Parathyroid adenoma (tissue), 2 donors: Measurements from ENCODE around the gene ZCCHC3.

Source experiments
- H2AFZ ChIP-seq: fragments of 300-600 bp; sonication (generic); one replicate; pipeline ENCODE4 v1.7.0; 2017; ENCODE audit warnings: antibody characterized with exemption, mild to moderate bottlenecking
- H3K27ac ChIP-seq: fragments of 300-600 bp; sonication (generic); one replicate; pipeline ENCODE4 v1.7.0; 2017
- H3K27me3 ChIP-seq: fragments of 300-600 bp; sonication (generic); one replicate; pipeline ENCODE4 v1.7.0; 2017; ENCODE audit warnings: low read length; ENCODE audit not compliant: control insufficient read depth, insufficient read depth
- H3K36me3 ChIP-seq: fragments of 300-600 bp; sonication (generic); one replicate; pipeline ENCODE4 v1.7.0; 2017; ENCODE audit warnings: low read length; ENCODE audit not compliant: control insufficient read depth, insufficient read depth
- H3K4me1 ChIP-seq: fragments of 300-600 bp; sonication (generic); one replicate; pipeline ENCODE4 v1.7.0; 2017; ENCODE audit warnings: control low read depth
- H3K4me2 ChIP-seq: fragments of 300-600 bp; sonication (generic); one replicate; pipeline ENCODE4 v1.7.0; 2017; ENCODE audit warnings: low read length
- H3K4me3 ChIP-seq: fragments of 300-600 bp; sonication (generic); one replicate; pipeline ENCODE4 v1.7.0; 2017; ENCODE audit warnings: low read depth, low read length
- H3K79me2 ChIP-seq: fragments of 300-600 bp; sonication (generic); one replicate; pipeline ENCODE4 v1.7.0; 2017; ENCODE audit warnings: control low read depth
- H3K9ac ChIP-seq: fragments of 300-600 bp; sonication (generic); one replicate; pipeline ENCODE4 v1.7.0; 2017; ENCODE audit warnings: mild to moderate bottlenecking
- H3K9me3 ChIP-seq: fragments of 300-600 bp; sonication (generic); one replicate; pipeline ENCODE4 v1.7.0; 2017; ENCODE audit warnings: low read length; ENCODE audit not compliant: control insufficient read depth
- CTCF ChIP-seq: fragments of 300-600 bp; sonication (generic); IDR thresholded peaks from one replicate; pipeline ENCODE4 v1.7.0; 2017; ENCODE audit warnings: antibody characterized with exemption, mild to moderate bottlenecking
- donor health status: primary hyperparathyroidism.

Gene ZCCHC3

DNA sequence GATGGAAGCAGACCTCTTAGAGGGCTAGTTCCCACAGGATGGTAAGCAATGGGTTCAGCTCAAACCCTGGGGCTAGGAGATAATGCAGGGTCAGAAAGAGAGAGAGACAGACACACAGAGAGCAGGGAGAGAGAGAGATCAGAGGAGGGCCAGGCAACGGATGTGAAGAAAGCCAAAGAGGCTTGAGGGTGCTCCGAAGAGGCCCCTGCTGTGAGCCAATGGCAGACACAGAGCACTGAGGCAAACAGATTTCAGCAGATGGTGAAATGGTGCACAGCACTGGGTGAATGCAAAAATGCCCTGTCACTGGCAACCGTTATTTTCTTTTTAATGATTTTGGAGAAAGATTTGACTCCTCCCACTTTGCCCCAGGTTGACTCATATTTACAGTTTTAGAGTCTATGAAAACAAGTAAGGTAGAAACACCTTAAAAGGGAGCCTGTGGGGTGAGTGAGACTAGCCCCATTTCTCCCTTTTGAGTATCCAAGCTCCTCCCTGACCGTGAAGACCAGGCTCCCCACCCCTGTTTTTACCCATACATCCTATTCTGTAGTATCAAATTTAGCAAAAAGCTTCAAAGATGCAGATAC is 39.0 kb upstream of the ZCCHC3 start:
- Histone ChIP-seq H3K9ac (no peak overlapping the region), H3K27ac (no peak overlapping the region), H3K27me3 (no peaks in the 10 kb centered on the region), H3K79me2 (no peaks in the 10 kb centered on the region), H3K4me2 (no peak overlapping the region), H3K4me1 (peaks cover 20% of the 10 kb centered on the region), H3K4me3 (no peak overlapping the region), H2AFZ (peak overlapping the region; percentile 61), H3K9me3 (no peaks in the 10 kb centered on the region), H3K36me3 (no peaks in the 10 kb centered on the region)
- TF ChIP-seq CTCF: no peak

DNA sequence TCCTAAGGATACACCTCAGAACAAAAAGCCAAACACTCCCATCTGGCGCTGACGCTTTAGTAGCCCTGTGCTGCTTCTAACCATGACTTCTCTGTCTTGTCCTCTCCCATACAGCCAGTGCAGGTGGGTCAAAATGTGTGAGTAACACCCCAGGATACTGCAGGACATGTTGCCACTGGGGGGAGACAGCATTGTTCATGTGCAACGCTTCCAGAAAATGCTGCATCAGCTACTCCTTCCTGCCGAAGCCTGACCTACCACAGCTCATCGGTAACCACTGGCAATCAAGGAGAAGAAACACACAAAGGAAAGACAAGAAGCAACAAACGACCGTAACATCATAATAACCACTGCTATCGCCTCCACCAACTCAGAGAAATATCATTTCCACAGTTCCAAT is 38.4 kb upstream of the ZCCHC3 start:
- TF ChIP-seq CTCF: peak; percentile 50
- no peaks in the 10 kb centered on the region for H3K9me3 ChIP-seq

GRCh38 chr20:259981-260380 is 37.4 kb upstream of the ZCCHC3 start:
- TF ChIP-seq CTCF: no peak

More for the DNA sequence above, 38.4 kb upstream of the ZCCHC3 start:
- H3K4me2 ChIP-seq: peak overlapping the region; percentile 18
- no peaks in the 10 kb centered on the region for H3K36me3 ChIP-seq
- no peaks in the 10 kb centered on the region for H3K79me2 ChIP-seq
- H3K4me3 ChIP-seq: peak overlapping the region; percentile 6
- peaks cover 20% of the 10 kb centered on the region for H3K4me1 ChIP-seq
- H2AFZ ChIP-seq: peak overlapping the region; percentile 61
- no peak overlapping the region for H3K9ac ChIP-seq
- H3K27me3 ChIP-seq: no peaks in the 10 kb centered on the region
- peak overlapping the region; percentile 12 for H3K27ac ChIP-seq

GRCh38 chr20:263701-264100 is 33.7 kb upstream of the ZCCHC3 start:
- no peaks in the 10 kb centered on the region for H3K79me2 ChIP-seq
- no peaks in the 10 kb centered on the region for H3K36me3 ChIP-seq
- H3K9me3 ChIP-seq: no peaks in the 10 kb centered on the region
- no peak overlapping the region for H3K4me2 ChIP-seq
- no peak overlapping the region for H2AFZ ChIP-seq
- no peak overlapping the region for H3K4me3 ChIP-seq
- H3K27ac ChIP-seq: no peak overlapping the region
- no peaks in the 10 kb centered on the region for H3K27me3 ChIP-seq
- H3K9ac ChIP-seq: no peak overlapping the region
- peaks cover 10% of the 10 kb centered on the region for H3K4me1 ChIP-seq
- TF ChIP-seq CTCF: no peak

More at GRCh38 chr20:259981-260380, 37.4 kb upstream of the ZCCHC3 start:
- H3K27ac ChIP-seq: no peak overlapping the region
- H3K4me3 ChIP-seq: no peak overlapping the region
- no peak overlapping the region for H3K4me2 ChIP-seq
- no peaks in the 10 kb centered on the region for H3K36me3 ChIP-seq
- H2AFZ ChIP-seq: no peak overlapping the region
- peaks cover 20% of the 10 kb centered on the region for H3K4me1 ChIP-seq
- no peaks in the 10 kb centered on the region for H3K27me3 ChIP-seq
- H3K79me2 ChIP-seq: no peaks in the 10 kb centered on the region
- no peak overlapping the region for H3K9ac ChIP-seq
- no peaks in the 10 kb centered on the region for H3K9me3 ChIP-seq
